Thoracic aorta (tissue), 2 donors: ENCODE measurements around the gene MRPS34. TPM values are rescaled to one million over a fixed set of nuclear protein-coding genes. Genes with fewer than 3 reads are reported as not detected.

Source experiments
- ATAC-seq: fragments of 150-250 bp; one replicate; pipeline ENCODE4 v1.8.0; 2017; ENCODE audit warnings: low read depth; ENCODE audit not compliant: insufficient number of reproducible peaks, low FRiP score
- DNase-seq: peaks from one replicate; pipeline ENCODE4 v3.0.0-alpha.2; 2020; ENCODE audit warnings: low spot score
- H3K27ac ChIP-seq, 2 donors: fragments of 200-600 bp; sonication (generic); 1 replicate in 1 of 2; 2 replicates in 1 of 2; pipeline ENCODE4 v1.5.1; 2016; ENCODE audit warnings: mild to moderate bottlenecking in 2 of 2, moderate library complexity in 2 of 2
- H3K27me3 ChIP-seq: fragments of 200-600 bp; sonication (generic); replicated peaks from 2 replicates; pipeline ENCODE4 v1.6.0; 2016; ENCODE audit warnings: mild to moderate bottlenecking; ENCODE audit not compliant: insufficient read depth
- H3K36me3 ChIP-seq: fragments of 200-600 bp; sonication (generic); one replicate; pipeline ENCODE4 v1.5.1; 2016
- H3K4me1 ChIP-seq, 2 donors: fragments of 200-600 bp; sonication (generic); 1 replicate in 1 of 2; 2 replicates in 1 of 2; pipeline versions ENCODE4 v1.5.1 to v1.6.0; 2016; ENCODE audit warnings: low read depth in 2 of 2, mild to moderate bottlenecking in 1 of 2; ENCODE audit not compliant: control insufficient read depth in 1 of 2
- H3K4me3 ChIP-seq: fragments of 200-600 bp; sonication (generic); 2 replicates; pipeline ENCODE4 v1.5.1; 2016; ENCODE audit warnings: mild to moderate bottlenecking
- H3K9me3 ChIP-seq: fragments of 200-600 bp; sonication (generic); 2 replicates; pipeline ENCODE4 v1.5.1; 2016
- CTCF ChIP-seq: fragments of 200-600 bp; sonication (generic); IDR thresholded peaks from one replicate; pipeline ENCODE4 v1.5.1; 2019; ENCODE audit warnings: antibody characterized with exemption
- total RNA-seq, 2 donors: library from RNA; depleted of rRNA; stranded (reverse); fragments of >200 nt; gene quantifications; one replicate each; pipeline versions ENCODE4 v1.1.0 to v1.2.3, GENCODE V29; 2016

MRPS34 gene
- total RNA-seq, 2 donors from 2014 or later, result 36.9 to 48.3 TPM

GRCh38 chr16:1775846-1776671, 3.1 kb upstream of the MRPS34 start:
- H3K27ac ChIP-seq, result no peak overlapping the region
- DNase-seq (no peak), ATAC-seq (no peak)
- H3K27me3 ChIP-seq, result no peaks in the 10 kb centered on the region
- TF ChIP-seq CTCF, result no peak
- peaks cover 16 to 30% of the 10 kb centered on the region in 2 donors for H3K4me1 ChIP-seq
- peaks cover 30% of the 10 kb centered on the region for H3K36me3 ChIP-seq
- H3K4me3 ChIP-seq, result no peak overlapping the region
- H3K9me3 ChIP-seq, result no peaks in the 10 kb centered on the region

GRCh38 chr16:1775006-1775845, 2.3 kb upstream of the MRPS34 start:
- Histone ChIP-seq H3K9me3 (no peaks in the 10 kb centered on the region), H3K4me1 (peaks cover 15 to 28% of the 10 kb centered on the region in 2 donors), H3K27me3 (no peaks in the 10 kb centered on the region), H3K36me3 (peaks cover 25% of the 10 kb centered on the region), H3K27ac (no peak overlapping the region), H3K4me3 (no peak overlapping the region)
- TF ChIP-seq CTCF, result no peak
- no peak for ATAC-seq
- no peak for DNase-seq

- H3K4me3 ChIP-seq, result peak overlapping the region; percentile 95
- no peak for TF ChIP-seq CTCF
- no peaks in the 10 kb centered on the region for H3K27me3 ChIP-seq
- peak overlapping the region in 1 of 2 donors; percentile 84 for H3K27ac ChIP-seq
- no peak for ATAC-seq
- H3K4me1 ChIP-seq, result peaks cover 15 to 36% of the 10 kb centered on the region in 2 donors
- H3K9me3 ChIP-seq, result no peaks in the 10 kb centered on the region
- no peak for DNase-seq
- peaks cover 25% of the 10 kb centered on the region for H3K36me3 ChIP-seq
Observed at GRCh38 chr16:1774448-1774780, 1.5 kb upstream of the MRPS34 start.

DNA sequence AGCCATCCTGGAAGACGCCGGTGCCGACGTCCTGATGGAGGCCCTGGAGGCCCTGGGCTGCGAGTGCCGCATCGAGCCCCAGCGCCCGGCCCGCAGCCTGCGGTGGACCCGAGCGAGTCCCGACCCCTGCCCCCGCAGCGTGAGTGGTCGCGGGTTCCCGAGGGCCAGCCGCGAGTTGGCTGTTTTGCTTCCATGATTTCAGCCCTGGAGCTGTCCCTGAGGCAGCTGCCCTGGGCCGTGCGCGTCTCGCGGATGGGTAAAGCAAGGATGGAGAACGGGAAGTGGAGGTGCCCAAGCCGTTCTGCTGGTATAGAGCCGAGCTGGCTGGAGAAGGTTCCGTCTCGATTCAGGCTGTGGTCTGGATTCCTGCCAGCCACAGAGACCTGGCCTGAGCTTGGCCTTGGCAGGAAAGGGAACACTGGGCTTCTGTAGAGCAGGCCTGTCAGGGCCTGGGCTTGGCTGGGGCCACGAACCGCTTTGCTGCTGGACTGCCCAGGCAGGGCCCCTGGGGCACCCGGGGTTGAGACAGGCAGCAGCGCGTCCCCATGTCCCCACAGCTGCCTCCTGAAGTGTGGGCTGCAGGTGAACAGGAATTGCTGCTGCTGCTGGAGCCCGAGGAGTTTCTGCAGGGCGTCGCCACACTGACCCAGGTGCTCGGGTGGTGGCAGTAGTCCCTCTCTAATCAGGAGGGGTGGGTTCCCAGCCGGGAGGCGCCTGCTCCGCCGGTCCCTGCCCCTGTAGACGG, 941 bp upstream of the MRPS34 start:
- peak overlapping the region; percentile 95 for H3K4me3 ChIP-seq
- TF ChIP-seq CTCF, result no peak
- peaks cover 25% of the 10 kb centered on the region for H3K36me3 ChIP-seq
- no peak for DNase-seq
- peaks cover 15 to 41% of the 10 kb centered on the region in 2 donors for H3K4me1 ChIP-seq
- H3K27ac ChIP-seq, result peak overlapping the region; percentile 84 to 92
- H3K9me3 ChIP-seq, result no peaks in the 10 kb centered on the region
- no peak for ATAC-seq
- no peaks in the 10 kb centered on the region for H3K27me3 ChIP-seq
